Measurements from ENCODE around the gene PARD3.
"Not testable (repeated sequence)": the region's sequence is repeated elsewhere in the genome, so short reads cannot be mapped to it uniquely, and the experiment has no call there.

The PARD3 gene

DNA sequence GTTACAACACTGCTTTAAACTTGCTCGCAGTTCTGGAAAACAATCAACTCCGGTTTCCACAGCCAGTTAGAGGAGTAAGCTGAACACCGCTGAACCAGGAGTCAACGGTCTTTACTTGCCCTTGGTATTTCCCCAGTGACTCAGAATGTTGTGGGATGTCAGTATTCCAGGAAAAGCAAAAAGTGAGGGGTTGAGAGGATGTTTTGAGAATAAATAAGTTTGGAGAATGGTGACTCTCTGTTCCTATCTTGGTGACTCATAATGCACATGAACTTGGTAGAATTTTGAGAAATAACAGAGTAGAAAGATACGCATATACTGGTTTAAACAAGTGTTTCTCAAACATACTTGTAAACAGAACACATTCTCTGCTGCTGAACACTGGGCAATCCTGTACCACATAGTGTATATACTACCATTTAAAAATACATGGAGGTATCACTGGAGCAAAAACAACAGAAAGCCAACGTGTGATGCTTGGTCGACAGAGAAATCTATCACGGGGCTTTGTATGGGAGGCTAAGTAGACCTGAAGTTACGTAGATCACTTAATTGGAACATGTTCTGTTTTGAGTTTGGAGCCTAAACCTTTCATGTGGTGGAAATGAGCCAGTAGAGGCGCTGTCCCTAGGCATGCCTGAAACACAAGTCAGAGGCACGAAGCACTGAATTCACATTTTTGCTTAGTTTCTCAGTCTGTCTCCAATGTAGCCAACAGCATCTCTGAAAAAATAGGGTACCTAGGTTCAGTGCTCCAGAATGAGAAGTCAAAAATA is 534.3 kb downstream of the PARD3 start:
- no peak for DNase-seq

GRCh38 chr10:34275626-34276130 is 539.4 kb downstream of the PARD3 start:
- DNase-seq: no peak

- DNase-seq: no peak
Measured at GRCh38 chr10:34274906-34275305, 540.2 kb downstream of the PARD3 start.

DNA sequence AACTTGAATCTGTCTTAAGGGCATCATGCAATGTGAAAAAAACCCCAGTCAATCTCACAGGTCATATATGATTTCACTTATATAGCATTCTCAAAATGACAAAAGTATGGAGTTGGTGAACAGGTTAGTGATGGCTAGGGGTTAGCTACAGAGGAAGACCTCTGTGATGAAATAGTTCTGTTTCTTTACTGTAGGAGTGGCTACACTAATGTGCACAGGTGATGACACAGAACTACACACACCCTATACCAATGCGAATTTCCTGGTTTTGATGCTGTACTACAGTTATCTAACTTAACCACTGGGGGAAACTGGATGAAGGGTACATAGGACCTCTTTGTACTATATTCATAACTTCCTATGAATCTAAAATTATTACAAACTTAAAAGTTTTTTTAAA is 541.8 kb downstream of the PARD3 start:
- no peak for DNase-seq

DNA sequence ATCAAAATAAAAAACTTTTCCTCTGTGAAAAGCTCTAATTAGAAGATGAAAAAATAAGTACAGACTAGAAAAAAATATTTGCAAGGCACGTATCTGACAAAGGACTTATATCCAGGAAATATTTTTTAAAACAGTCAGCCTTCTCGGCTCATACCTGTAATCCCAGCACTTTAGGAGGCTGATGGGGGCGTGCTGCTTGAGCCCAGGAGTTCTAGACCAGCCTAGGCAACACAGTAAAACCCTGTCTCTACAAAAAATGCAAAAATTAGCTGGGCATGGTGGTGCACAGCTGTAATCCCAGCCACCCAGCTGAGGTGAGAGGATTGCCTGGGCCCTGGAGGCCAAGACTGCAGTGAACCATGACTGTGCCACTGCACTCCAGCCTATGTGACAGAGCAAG is 542.8 kb downstream of the PARD3 start:
- DNase-seq: no peak

DNA sequence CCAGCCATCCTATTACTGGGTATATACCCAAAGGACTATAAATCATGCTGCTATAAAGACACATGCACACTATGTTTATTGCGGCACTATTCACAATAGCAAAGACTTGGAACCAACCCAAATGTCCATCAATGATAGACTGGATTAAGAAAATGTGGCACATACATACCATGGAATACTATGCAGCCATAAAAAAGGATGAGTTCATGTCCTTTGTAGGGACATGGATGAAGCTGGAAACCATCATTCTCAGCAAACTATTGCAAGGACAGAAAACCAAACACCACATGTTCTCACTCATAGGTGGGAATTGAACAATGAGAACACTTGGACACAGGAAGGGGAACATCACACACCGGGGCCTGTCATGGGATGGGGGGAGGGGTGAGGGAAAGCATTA is 546.7 kb downstream of the PARD3 start:
- not testable (repeated sequence) for DNase-seq

GRCh38 chr10:34262985-34263384 is 552.1 kb downstream of the PARD3 start:
- DNase-seq: no peak

DNA sequence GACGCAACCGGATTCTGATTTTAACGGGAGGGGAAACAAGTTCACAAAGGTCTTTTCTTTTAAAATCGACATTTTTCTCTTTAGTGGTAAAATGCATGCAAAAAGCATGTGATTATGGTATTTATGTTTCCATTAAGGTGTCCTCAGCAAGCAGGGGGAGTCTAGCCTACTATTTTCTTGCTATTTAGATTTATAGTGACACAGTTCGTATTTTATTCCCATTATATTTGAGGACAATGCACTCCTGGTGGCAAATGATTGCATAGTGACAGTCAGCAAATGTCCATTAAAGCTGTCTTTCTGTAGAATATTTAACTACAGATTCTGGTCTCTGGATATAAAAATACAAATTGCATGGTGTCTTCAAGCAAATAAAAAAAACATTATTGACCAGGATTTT is 554.2 kb downstream of the PARD3 start:
- DNase-seq: peak; percentile 92

- DNase-seq: no peak
Measured at GRCh38 chr10:34256216-34256615, 558.9 kb downstream of the PARD3 start.

- DNase-seq: no peak
Measured at GRCh38 chr10:34255035-34255434, 560.1 kb downstream of the PARD3 start.

- DNase-seq: no peak
Measured at GRCh38 chr10:34254596-34254995, 560.5 kb downstream of the PARD3 start.

- no peak for DNase-seq
Measured at GRCh38 chr10:34252111-34252510, 563.0 kb downstream of the PARD3 start.

DNA sequence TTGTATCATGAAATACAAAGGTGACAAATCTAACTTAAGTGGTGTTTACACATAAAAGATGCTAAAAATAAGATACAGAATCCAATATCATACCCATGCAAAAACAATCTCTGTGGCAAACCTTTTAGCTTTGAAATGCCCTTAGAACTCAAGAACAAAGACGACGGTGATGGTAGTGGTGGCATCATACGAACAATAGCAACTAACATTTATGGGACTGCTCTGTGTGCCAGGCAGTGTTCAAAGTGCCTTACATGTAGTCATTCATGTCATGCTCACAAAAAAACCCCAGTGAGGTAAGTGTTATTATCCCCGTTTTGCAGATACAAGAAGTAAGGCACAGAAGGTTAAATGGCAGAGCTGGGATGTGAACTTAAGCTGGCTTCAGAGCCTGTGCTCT is 563.9 kb downstream of the PARD3 start:
- no peak for DNase-seq

GRCh38 chr10:34250722-34251121 is 564.4 kb downstream of the PARD3 start:
- DNase-seq: no peak

- DNase-seq: no peak
Measured at GRCh38 chr10:34249634-34250033, 565.5 kb downstream of the PARD3 start.

GRCh38 chr10:34247560-34247959 is 567.5 kb downstream of the PARD3 start:
- no peak for DNase-seq

DNA sequence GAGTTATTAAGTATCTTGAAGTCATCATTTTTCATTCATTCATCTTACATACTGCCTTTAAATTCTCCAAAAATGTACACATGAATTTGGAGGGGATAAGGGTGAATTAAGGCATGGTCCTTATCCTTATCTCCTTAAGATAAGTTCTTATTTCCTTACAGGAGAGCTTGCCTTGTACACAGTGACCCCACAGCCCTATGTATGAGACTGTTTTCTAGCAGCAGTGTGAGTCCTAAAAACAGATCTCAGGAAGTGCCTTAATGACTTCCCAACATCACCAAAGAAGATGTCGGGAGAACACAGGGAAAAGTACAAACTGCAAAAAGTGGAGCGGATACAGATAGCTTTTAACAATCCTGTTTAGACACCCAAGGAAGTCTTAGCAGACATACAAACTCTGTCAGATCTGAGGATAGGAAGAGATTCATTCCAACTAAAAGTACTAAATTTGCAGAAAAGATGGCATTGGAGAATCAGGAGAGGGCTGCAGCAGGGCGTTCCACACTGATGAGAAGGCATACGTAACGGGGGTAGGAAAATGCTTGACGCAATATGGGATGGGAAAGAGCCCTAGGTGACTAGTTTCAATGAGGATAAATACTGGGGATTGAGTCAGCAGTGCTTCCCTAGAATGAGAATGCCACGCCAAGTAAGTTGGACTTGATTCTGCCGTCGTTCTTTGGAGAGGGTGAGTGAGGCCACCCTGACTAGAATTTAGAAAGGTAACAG is 570.2 kb downstream of the PARD3 start:
- DNase-seq: no peak

GRCh38 chr10:34241226-34242000 is 573.7 kb downstream of the PARD3 start:
- no peak for DNase-seq

GRCh38 chr10:34240039-34240438 is 575.1 kb downstream of the PARD3 start:
- no peak for DNase-seq

- no peak for DNase-seq
Measured at GRCh38 chr10:34237898-34238455, 577.1 kb downstream of the PARD3 start.

GRCh38 chr10:34236931-34237330 is 578.2 kb downstream of the PARD3 start:
- peak; percentile 29 for DNase-seq

GRCh38 chr10:34235164-34235832 is 579.8 kb downstream of the PARD3 start:
- no peak for DNase-seq

DNA sequence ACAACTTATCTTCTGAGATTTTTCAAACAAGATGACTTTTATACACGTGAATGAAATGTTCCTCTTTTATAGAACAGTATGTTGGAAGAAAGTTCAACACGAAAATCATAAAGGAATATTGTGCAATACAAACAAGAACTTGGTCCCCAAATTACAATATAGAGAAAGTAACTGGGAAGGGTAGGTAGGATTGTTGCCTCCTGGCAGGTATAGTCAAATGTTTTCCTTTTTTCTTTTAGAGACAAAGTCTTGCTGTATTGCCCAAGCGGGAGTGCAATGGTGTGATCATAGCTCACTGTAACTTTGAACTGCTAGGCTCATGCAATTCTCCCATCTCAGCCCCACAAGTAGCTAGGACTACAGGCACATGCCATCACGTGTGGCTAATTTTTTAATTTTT is 582.6 kb downstream of the PARD3 start:
- DNase-seq: no peak

Measured in NCI-H2227 treated with DMSO at 0.1 percent for 48 hours (cell line).